Thyroid gland (tissue), 4 donors: Measurements from ENCODE around the gene ECHS1.

ENCODE experiments used
- POLR2A ChIP-seq, 2 donors: fragments of 450-650 bp; IDR thresholded peaks; one replicate each; pipeline ENCODE4 v1.6.1; 2017; ENCODE audit warnings: antibody characterized with exemption in 2 of 2, mild to moderate bottlenecking in 2 of 2, moderate library complexity in 1 of 2
- TF ChIP-seq, protein P1 (sequence below), 6 experiments: fragments of 200-600 bp in 3 of 6; fragments of 450-650 bp in 3 of 6; sonication (generic) in 3 of 6; IDR thresholded peaks; one replicate each; pipeline ENCODE4 v1.5.1; 2016 to 2019; ENCODE audit warnings: antibody characterized with exemption in 6 of 6, mild to moderate bottlenecking in 2 of 6, inconsistent platforms in 1 of 6, moderate library complexity in 1 of 6

DNA sequence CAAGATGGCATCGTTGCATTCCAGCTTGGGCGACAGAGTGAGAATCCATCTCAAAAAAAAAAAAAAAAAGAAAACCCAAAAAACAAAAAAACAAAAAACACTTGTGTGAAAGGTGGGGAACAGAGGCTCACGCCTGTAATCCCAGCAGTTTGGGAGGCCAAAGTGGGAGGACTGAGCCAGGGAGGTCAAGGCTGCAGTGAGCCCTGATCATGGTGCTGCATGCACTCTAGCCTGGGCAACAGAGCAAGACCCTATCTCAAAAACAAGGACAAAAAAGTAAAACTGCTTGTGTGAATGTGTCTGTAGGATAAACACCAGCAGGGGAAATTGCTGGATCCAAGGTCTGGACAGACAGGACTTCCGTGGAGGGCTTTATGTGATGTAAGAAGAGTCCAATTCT lies 10.4 kb upstream of the ECHS1 start:
- TF ChIP-seq, protein P1, sequence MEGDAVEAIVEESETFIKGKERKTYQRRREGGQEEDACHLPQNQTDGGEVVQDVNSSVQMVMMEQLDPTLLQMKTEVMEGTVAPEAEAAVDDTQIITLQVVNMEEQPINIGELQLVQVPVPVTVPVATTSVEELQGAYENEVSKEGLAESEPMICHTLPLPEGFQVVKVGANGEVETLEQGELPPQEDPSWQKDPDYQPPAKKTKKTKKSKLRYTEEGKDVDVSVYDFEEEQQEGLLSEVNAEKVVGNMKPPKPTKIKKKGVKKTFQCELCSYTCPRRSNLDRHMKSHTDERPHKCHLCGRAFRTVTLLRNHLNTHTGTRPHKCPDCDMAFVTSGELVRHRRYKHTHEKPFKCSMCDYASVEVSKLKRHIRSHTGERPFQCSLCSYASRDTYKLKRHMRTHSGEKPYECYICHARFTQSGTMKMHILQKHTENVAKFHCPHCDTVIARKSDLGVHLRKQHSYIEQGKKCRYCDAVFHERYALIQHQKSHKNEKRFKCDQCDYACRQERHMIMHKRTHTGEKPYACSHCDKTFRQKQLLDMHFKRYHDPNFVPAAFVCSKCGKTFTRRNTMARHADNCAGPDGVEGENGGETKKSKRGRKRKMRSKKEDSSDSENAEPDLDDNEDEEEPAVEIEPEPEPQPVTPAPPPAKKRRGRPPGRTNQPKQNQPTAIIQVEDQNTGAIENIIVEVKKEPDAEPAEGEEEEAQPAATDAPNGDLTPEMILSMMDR (IDR thresholded peaks at IDR 0.05) = no peak
- no peak for TF ChIP-seq POLR2A (IDR thresholded peaks at IDR 0.05)
